Sigmoid colon (tissue), 7 donors: Measurements from ENCODE around the gene RRP1. TPM values are rescaled to one million over a fixed set of nuclear protein-coding genes. Genes with fewer than 3 reads are reported as not detected.

Experiments used
- DNase-seq: peaks from one replicate; pipeline ENCODE4 v3.0.0-alpha.2; 2019
- H3K27ac ChIP-seq, 4 donors: fragments of 200-600 bp; sonication (generic); one replicate each; pipeline ENCODE4 v1.5.1; 2016 to 2019; ENCODE audit warnings: mild to moderate bottlenecking in 1 of 4
- H3K27me3 ChIP-seq, 3 donors: fragments of 200-600 bp; sonication (generic); one replicate each; pipeline ENCODE4 v1.5.1; 2019; ENCODE audit warnings: mild to moderate bottlenecking in 1 of 3
- H3K36me3 ChIP-seq, 4 donors: fragments of 200-600 bp; sonication (generic); one replicate each; pipeline ENCODE4 v1.5.1; 2016 to 2019
- H3K4me1 ChIP-seq, 4 donors: fragments of 200-600 bp; sonication (generic); one replicate each; pipeline ENCODE4 v1.5.1; 2017 to 2019
- H3K4me3 ChIP-seq, 4 donors: fragments of 200-600 bp; sonication (generic); one replicate each; pipeline ENCODE4 v1.5.1; 2017 to 2019; ENCODE audit warnings: mild to moderate bottlenecking in 2 of 4, moderate library complexity in 1 of 4
- H3K9me3 ChIP-seq, 4 donors: fragments of 200-600 bp in 3 of 4; sonication (generic) in 3 of 4; one replicate each; pipeline versions ENCODE4 v1.5.1 to v1.6.1; 2013 to 2019
- EP300 ChIP-seq, 4 donors: sonication (generic); formaldehyde crosslinking; IDR thresholded peaks; one replicate each; pipeline ENCODE4 v1.6.1; 2017; ENCODE audit warnings: antibody characterized with exemption in 4 of 4
- POLR2A ChIP-seq, 2 donors: fragments of 450-650 bp; IDR thresholded peaks; one replicate each; pipeline ENCODE4 v1.6.1; 2016; ENCODE audit warnings: antibody characterized with exemption in 2 of 2, mild to moderate bottlenecking in 2 of 2, moderate library complexity in 2 of 2
- POLR2AphosphoS5 ChIP-seq, 4 donors: sonication (generic); formaldehyde crosslinking; IDR thresholded peaks; one replicate each; pipeline ENCODE4 v1.6.1; 2017; ENCODE audit warnings: antibody characterized with exemption in 4 of 4
- WGBS, 2 donors: extraction: QIAGEN DNeasy Blood & Tissue Kit; methylation state at CpG; one replicate each; pipeline ENCODE4 v1.1.7; 2013; 5-methylcytosine and 5-hydroxymethylcytosine counted together
- intact Hi-C: fragments of 100-400 bp; cut with DNase I; formaldehyde crosslinking; loops from one replicate; pipeline ENCODE4 v1.15.1; 2023
- polyA plus RNA-seq, 3 donors: library from polyadenylated mRNA; stranded (reverse); fragments of 200-250 nt; gene quantifications; one replicate each; pipeline ENCODE4 v1.2.3, GENCODE V29; 2013
- total RNA-seq, 4 donors: library from RNA; depleted of rRNA; stranded (reverse); fragments of >200 nt; gene quantifications; one replicate each; pipeline ENCODE4 v1.1.0, GENCODE V29; 2016
- TF ChIP-seq, protein P1 (sequence below), 4 experiments: fragments of 450-650 bp in 3 of 4; fragments of 200-600 bp in 1 of 4; IDR thresholded peaks; one replicate each; pipeline ENCODE4 v1.5.1; 2016 to 2019; ENCODE audit warnings: antibody characterized with exemption in 4 of 4, mild to moderate bottlenecking in 3 of 4, moderate library complexity in 2 of 4
- donor health status: healthy with polysubstance abuse.
- donor health status: Bipolar disorder and iron deficiency.
- donor health status: healthy.

RRP1 gene
- total and polyA plus RNA-seq, 7 donors: 3.9 to 16.2 (median 10.5) TPM

DNA sequence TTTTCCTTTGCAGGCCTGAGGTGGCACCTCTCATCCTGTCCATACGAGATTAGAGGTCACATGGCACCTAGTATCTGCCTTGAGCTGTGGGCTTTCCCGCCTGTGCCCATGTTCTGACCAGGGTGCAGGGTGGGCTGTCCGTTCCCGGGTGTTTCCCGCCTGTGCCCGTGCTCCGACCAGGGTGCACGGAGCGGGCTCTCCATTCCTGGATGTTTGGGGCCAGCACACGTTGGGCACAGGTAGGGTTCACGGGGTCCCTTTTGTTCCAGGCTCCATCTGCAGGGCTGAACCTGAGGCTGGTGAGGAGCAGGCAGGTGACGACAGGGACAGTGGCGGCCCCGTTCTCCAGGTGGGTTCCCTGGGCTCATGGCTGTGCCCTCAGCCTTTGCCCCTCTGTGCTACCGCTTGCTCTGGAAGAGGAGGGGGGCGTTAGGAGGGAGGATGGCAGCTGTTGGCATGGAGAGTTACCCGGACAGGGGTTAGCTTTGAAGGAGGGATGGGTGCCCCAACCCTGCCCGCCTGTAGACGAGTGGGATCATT is 10.0 kb downstream of the RRP1 start:
- no peaks in the 10 kb centered on the region for H3K4me1 ChIP-seq
- 94% methylated on average over 19 of the region's 19 CpGs for WGBS, 2 donors
- H3K36me3 ChIP-seq: peaks cover 32 to 100% (median 72%) of the 10 kb centered on the region in 4 donors
- H3K4me3 ChIP-seq: no peak overlapping the region
- H3K9me3 ChIP-seq: no peaks in the 10 kb centered on the region
- no peak overlapping the region for H3K27ac ChIP-seq
- no peak for DNase-seq
- intact Hi-C loops: no loop called here
- no peaks in the 10 kb centered on the region for H3K27me3 ChIP-seq
- TF ChIP-seq, protein P1, sequence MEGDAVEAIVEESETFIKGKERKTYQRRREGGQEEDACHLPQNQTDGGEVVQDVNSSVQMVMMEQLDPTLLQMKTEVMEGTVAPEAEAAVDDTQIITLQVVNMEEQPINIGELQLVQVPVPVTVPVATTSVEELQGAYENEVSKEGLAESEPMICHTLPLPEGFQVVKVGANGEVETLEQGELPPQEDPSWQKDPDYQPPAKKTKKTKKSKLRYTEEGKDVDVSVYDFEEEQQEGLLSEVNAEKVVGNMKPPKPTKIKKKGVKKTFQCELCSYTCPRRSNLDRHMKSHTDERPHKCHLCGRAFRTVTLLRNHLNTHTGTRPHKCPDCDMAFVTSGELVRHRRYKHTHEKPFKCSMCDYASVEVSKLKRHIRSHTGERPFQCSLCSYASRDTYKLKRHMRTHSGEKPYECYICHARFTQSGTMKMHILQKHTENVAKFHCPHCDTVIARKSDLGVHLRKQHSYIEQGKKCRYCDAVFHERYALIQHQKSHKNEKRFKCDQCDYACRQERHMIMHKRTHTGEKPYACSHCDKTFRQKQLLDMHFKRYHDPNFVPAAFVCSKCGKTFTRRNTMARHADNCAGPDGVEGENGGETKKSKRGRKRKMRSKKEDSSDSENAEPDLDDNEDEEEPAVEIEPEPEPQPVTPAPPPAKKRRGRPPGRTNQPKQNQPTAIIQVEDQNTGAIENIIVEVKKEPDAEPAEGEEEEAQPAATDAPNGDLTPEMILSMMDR (IDR thresholded peaks at IDR 0.05): no peak
- no peak for TF ChIP-seq POLR2AphosphoS5 (IDR thresholded peaks at IDR 0.05)
- TF ChIP-seq POLR2A (IDR thresholded peaks at IDR 0.05): no peak
- no peak for TF ChIP-seq EP300 (IDR thresholded peaks at IDR 0.05)

DNA sequence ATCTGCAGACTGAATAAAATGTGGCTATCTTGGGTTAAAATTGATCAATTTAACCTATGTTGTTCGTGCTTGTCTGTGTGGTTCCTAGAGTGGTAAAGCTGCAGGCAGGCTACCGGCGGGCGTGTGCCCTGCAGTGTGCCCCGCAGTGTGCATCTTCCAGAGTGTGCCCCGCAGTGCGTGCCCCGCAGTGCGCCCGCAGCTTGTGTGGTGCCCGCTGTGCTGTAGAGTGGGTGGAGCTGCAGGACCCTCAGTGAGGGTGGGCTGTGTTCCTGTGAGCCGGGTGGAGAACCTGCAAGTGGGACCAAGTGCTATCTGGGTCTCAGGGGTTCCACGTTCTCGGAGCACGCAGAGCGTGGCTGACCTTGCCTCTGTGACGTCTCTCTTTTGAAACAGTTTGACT is 10.7 kb downstream of the RRP1 start:
- intact Hi-C loops: no loop called here
- H3K4me3 ChIP-seq: no peak overlapping the region
- H3K27me3 ChIP-seq: no peaks in the 10 kb centered on the region
- no peak overlapping the region for H3K27ac ChIP-seq
- H3K36me3 ChIP-seq: peaks cover 31 to 96% (median 69%) of the 10 kb centered on the region in 4 donors
- no peak for DNase-seq
- no peaks in the 10 kb centered on the region for H3K9me3 ChIP-seq
- H3K4me1 ChIP-seq: no peaks in the 10 kb centered on the region
- TF ChIP-seq POLR2A (IDR thresholded peaks at IDR 0.05) (no peak), EP300 (IDR thresholded peaks at IDR 0.05) (no peak), POLR2AphosphoS5 (IDR thresholded peaks at IDR 0.05) (no peak)
- TF ChIP-seq, protein P1 (IDR thresholded peaks at IDR 0.05): no peak
- WGBS, 2 donors: 96 to 97% methylated on average over 17 of the region's 17 CpGs

DNA sequence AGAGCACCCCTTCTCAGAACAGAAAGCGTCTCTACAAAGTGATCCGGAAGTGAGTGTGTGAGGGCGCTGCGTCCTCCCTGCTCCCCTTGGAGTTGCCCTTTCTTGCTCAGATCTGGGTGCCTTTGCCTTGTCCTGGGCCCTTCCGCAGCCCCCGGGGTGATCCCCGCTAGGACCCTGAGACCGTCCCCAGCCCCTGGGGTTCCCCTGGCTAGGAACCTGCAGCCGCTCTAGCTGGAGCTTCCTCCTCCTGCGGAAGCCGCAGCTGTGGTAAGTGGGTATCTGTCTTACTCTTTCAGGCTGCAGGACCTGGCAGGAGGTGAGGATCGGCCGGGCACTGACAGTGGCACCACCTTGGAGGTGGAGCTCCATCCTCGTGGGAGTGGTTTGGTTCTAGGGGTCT is 11.2 kb downstream of the RRP1 start:
- intact Hi-C loops: no loop called here
- Histone ChIP-seq H3K27ac (no peak overlapping the region), H3K4me3 (no peak overlapping the region), H3K27me3 (no peaks in the 10 kb centered on the region), H3K36me3 (peaks cover 31 to 91% (median 67%) of the 10 kb centered on the region in 4 donors), H3K4me1 (no peaks in the 10 kb centered on the region), H3K9me3 (no peaks in the 10 kb centered on the region)
- 94 to 95% methylated on average over 14 of the region's 14 CpGs for WGBS, 2 donors
- DNase-seq: no peak
- TF ChIP-seq POLR2AphosphoS5 (IDR thresholded peaks at IDR 0.05): no peak
- TF ChIP-seq, protein P1 (IDR thresholded peaks at IDR 0.05): no peak

DNA sequence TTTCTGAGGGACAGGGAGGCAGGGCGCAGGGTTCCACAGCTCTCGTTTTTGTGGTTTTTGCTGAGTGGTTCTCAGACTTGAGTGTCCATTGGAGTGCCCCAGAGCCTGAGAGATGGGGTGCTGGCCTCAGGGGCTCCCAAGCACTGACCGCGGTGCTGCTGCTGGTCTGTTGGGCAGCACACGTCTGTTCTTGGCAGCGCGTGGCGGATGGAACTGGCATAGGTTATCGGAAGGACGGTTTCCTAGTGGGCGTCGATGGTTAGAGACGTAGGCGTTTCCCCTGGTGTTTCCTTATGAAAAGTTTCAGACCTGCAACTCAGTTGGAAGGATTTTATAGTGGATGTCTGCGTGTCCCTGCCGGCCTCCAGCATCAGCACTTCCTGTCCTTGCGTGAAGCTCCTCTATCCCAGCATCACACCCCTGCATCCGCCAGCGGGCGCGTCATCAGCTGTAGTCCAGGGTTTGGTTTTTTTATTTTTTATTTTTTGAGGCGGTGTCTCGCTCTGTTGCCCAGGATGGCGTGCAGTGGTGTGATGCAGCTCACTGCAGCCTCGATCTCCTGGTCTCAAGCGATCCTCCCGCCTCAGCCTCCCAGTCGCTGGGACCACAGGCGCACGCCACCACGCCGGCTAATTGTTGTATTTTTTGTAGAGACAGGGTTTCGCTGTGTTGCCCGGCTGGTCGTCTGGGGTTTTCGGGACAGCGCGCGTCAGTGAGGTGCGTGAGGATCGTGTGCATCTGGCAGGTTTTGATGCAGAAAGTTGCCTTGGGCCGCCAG is 11.8 kb downstream of the RRP1 start:
- intact Hi-C loops: no loop called here
- H3K27me3 ChIP-seq: no peaks in the 10 kb centered on the region
- no peak for DNase-seq
- no peak overlapping the region for H3K4me3 ChIP-seq
- TF ChIP-seq POLR2A (IDR thresholded peaks at IDR 0.05): no peak
- TF ChIP-seq EP300 (IDR thresholded peaks at IDR 0.05): no peak
- TF ChIP-seq, protein P1 (IDR thresholded peaks at IDR 0.05): no peak
- no peak for TF ChIP-seq POLR2AphosphoS5 (IDR thresholded peaks at IDR 0.05)
- WGBS, 2 donors: 95 to 96% methylated on average over 42 of the region's 42 CpGs
- H3K36me3 ChIP-seq: peaks cover 31 to 85% (median 64%) of the 10 kb centered on the region in 4 donors
- no peaks in the 10 kb centered on the region for H3K4me1 ChIP-seq
- H3K27ac ChIP-seq: no peak overlapping the region
- H3K9me3 ChIP-seq: no peaks in the 10 kb centered on the region
